HEK293 (cell line): ENCODE measurements around the gene RAB13.

Source experiments
- CTCF ChIA-PET: fragments of 350-600 bp; formaldehyde crosslinking; extraction: SDS; loops from one replicate; lab custom pipeline; 2021; ENCODE audit warnings: antibody characterized with exemption; lab: Yijun Ruan, JAX
- POLR2A ChIA-PET: fragments of 300-600 bp; formaldehyde crosslinking; extraction: SDS; loops from one replicate; lab custom pipeline; 2020; ENCODE audit warnings: antibody characterized with exemption, inconsistent platforms; lab: Yijun Ruan, JAX
- H3K27ac ChIP-seq: fragments of 200-500 bp; sonication (Bioruptor generic); 2 replicates; pipeline ENCODE4 v1.5.1; 2014; ENCODE audit warnings: low read depth, low read length, control low read depth, inconsistent platforms; ENCODE audit errors: extremely low read depth
- H3K36me3 ChIP-seq, 2 experiments: fragments of 200-500 bp in 1 of 2; sonication (Bioruptor generic) in 1 of 2; 1 replicate in 1 of 2; 2 replicates in 1 of 2; pipeline ENCODE4 v1.5.1; 2014 to 2017; ENCODE audit warnings: inconsistent platforms in 2 of 2, low read length in 2 of 2; ENCODE audit not compliant: control insufficient read depth in 2 of 2, insufficient read depth in 1 of 2
- H3K4me1 ChIP-seq: fragments of 200-500 bp; sonication (Bioruptor generic); 2 replicates; pipeline ENCODE4 v1.5.1; 2014; ENCODE audit warnings: mild to moderate bottlenecking, low read length, inconsistent platforms; ENCODE audit not compliant: control insufficient read depth, insufficient read depth
- H3K4me3 ChIP-seq: 2 replicates; pipeline ENCODE4 v1.5.1; 2011; ENCODE audit warnings: low read depth, mild to moderate bottlenecking, control low read depth, low read length, moderate library complexity
- H3K9me3 ChIP-seq: fragments of 200-500 bp; sonication (Bioruptor generic); 2 replicates; pipeline ENCODE4 v1.5.1; 2014; ENCODE audit warnings: low read depth, low read length, inconsistent platforms; ENCODE audit not compliant: control insufficient read depth, insufficient read depth
- GLIS1 ChIP-seq: fragments of 450-650 bp; formaldehyde crosslinking; IDR thresholded peaks from 2 replicates; pipeline ENCODE4 v1.5.1; 2016; ENCODE audit warnings: missing biosample characterization, missing genetic modification characterization
- HOXC10 ChIP-seq: sonication (generic); formaldehyde crosslinking; IDR thresholded peaks from 2 replicates; pipeline ENCODE4 v1.8.1; 2023; ENCODE audit warnings: mild to moderate bottlenecking, missing genetic modification reagents
- KLF1 ChIP-seq: fragments of 450-650 bp; formaldehyde crosslinking; IDR thresholded peaks from 2 replicates; pipeline ENCODE4 v1.5.1; 2016; ENCODE audit warnings: missing biosample characterization, missing genetic modification characterization
- KLF10 ChIP-seq: fragments of 450-650 bp; IDR thresholded peaks from 2 replicates; pipeline ENCODE4 v1.5.1; 2018; ENCODE audit warnings: missing biosample characterization, mild to moderate bottlenecking, missing genetic modification characterization
- KLF16 ChIP-seq: fragments of 450-650 bp; formaldehyde crosslinking; IDR thresholded peaks from 2 replicates; pipeline ENCODE4 v1.5.1; 2017; ENCODE audit warnings: missing biosample characterization, missing genetic modification characterization
- YY1 ChIP-seq: fragments of 450-650 bp; formaldehyde crosslinking; IDR thresholded peaks from 2 replicates; pipeline ENCODE4 v1.5.1; 2018; ENCODE audit warnings: missing biosample characterization, missing genetic modification characterization
- ZBTB8A ChIP-seq: fragments of 450-650 bp; formaldehyde crosslinking; IDR thresholded peaks from 2 replicates; pipeline ENCODE4 v1.5.1; 2016; ENCODE audit warnings: missing biosample characterization, missing genetic modification characterization
- ZEB2 ChIP-seq: fragments of 450-650 bp; formaldehyde crosslinking; IDR thresholded peaks from 2 replicates; pipeline ENCODE4 v1.5.1; 2016; ENCODE audit warnings: missing biosample characterization, missing genetic modification characterization
- ZFP41 ChIP-seq: fragments of 450-650 bp; formaldehyde crosslinking; IDR thresholded peaks from 2 replicates; pipeline ENCODE4 v1.5.1; 2016; ENCODE audit warnings: missing biosample characterization, missing genetic modification characterization, borderline replicate concordance
- ZFP69B ChIP-seq: fragments of 450-650 bp; formaldehyde crosslinking; IDR thresholded peaks from 2 replicates; pipeline ENCODE4 v1.5.1; 2016; ENCODE audit warnings: missing biosample characterization, missing genetic modification characterization
- ZNF184 ChIP-seq: fragments of 450-650 bp; IDR thresholded peaks from 2 replicates; pipeline ENCODE4 v1.5.1; 2018; ENCODE audit warnings: missing biosample characterization, mild to moderate bottlenecking, missing genetic modification characterization
- ZNF366 ChIP-seq: fragments of 450-650 bp; formaldehyde crosslinking; conservative IDR thresholded peaks from 2 replicates; pipeline ENCODE4 v1.5.1; 2016; ENCODE audit warnings: missing biosample characterization, missing genetic modification characterization
- ZNF585B ChIP-seq: fragments of 450-650 bp; formaldehyde crosslinking; IDR thresholded peaks from 2 replicates; pipeline ENCODE4 v1.5.1; 2016; ENCODE audit warnings: missing biosample characterization, missing genetic modification characterization
- ZNF747 ChIP-seq: fragments of 450-650 bp; formaldehyde crosslinking; IDR thresholded peaks from 2 replicates; pipeline ENCODE4 v1.5.1; 2016; ENCODE audit warnings: missing biosample characterization, missing genetic modification characterization
- ZNF76 ChIP-seq: fragments of 450-650 bp; formaldehyde crosslinking; IDR thresholded peaks from 2 replicates; pipeline ENCODE4; 2016; ENCODE audit warnings: low read depth, missing biosample characterization, missing genetic modification characterization, borderline replicate concordance
- ZSCAN30 ChIP-seq: fragments of 450-650 bp; IDR thresholded peaks from 2 replicates; pipeline ENCODE4 v1.5.1; 2018; ENCODE audit warnings: missing biosample characterization, mild to moderate bottlenecking, missing genetic modification characterization, moderate library complexity
- TF ChIP-seq, protein P1 (sequence below): fragments of 450-650 bp; formaldehyde crosslinking; IDR thresholded peaks from 2 replicates; pipeline ENCODE4 v1.5.1; 2016; ENCODE audit warnings: missing biosample characterization, missing genetic modification characterization
- TF ChIP-seq, protein P2 (sequence below): fragments of 450-650 bp; formaldehyde crosslinking; IDR thresholded peaks from 2 replicates; pipeline ENCODE4 v1.5.1; 2016; ENCODE audit warnings: missing biosample characterization, missing genetic modification characterization

The RAB13 gene

DNA sequence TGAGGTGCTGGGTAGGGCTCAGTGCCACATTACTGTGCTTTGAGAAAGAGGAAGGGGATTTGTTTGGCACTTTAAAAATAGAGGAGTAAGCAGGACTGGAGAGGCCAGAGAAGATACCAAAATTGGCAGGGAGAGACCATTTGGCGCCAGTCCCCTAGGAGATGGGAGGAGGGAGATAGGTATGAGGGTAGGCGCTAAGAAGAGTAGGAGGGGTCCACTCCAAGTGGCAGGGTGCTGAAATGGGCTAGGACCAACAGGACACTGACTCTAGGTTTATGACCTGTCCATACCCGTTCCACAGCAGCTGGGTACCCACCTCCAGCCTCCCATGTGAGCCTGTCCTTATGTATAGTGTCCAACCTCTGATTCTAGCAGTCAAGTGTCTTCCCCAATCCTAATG, 26.7 kb downstream of the RAB13 start:
- Histone ChIP-seq H3K9me3 (no peaks in the 10 kb centered on the region), H3K36me3 (peaks cover 0 to 43% of the 10 kb centered on the region in 2 experiments; a peak in 2 of 3 replicates), H3K4me3 (no peak overlapping the region), H3K27ac (peak overlapping the region; percentile 24), H3K4me1 (peaks cover 13% of the 10 kb centered on the region; the same call in 1 of the 2 replicates)
- ChIA-PET CTCF (interaction anchor here (0.7 to 1.2 kb wide), 3 partner anchors 13 to 1939 kb away, joined by 3 to 4 read pairs (median 3); partner anchors contain the start of genes DENND4B and RAB13), POLR2A (interaction anchor here (1.3 to 2.0 kb wide), 6 partner anchors 8 to 31 kb away, joined by 4 to 32 read pairs (median 13); partner anchors contain the start of genes CREB3L4, DENND4B, JTB and RPS27)
- no peak for TF ChIP-seq ZEB2 (tag by site-specific recombination)
- no peak for TF ChIP-seq ZNF184 (tag by site-specific recombination)
- peak; percentile 22; the same call in 1 of the 2 replicates for TF ChIP-seq ZFP69B
- TF ChIP-seq, protein P1, sequence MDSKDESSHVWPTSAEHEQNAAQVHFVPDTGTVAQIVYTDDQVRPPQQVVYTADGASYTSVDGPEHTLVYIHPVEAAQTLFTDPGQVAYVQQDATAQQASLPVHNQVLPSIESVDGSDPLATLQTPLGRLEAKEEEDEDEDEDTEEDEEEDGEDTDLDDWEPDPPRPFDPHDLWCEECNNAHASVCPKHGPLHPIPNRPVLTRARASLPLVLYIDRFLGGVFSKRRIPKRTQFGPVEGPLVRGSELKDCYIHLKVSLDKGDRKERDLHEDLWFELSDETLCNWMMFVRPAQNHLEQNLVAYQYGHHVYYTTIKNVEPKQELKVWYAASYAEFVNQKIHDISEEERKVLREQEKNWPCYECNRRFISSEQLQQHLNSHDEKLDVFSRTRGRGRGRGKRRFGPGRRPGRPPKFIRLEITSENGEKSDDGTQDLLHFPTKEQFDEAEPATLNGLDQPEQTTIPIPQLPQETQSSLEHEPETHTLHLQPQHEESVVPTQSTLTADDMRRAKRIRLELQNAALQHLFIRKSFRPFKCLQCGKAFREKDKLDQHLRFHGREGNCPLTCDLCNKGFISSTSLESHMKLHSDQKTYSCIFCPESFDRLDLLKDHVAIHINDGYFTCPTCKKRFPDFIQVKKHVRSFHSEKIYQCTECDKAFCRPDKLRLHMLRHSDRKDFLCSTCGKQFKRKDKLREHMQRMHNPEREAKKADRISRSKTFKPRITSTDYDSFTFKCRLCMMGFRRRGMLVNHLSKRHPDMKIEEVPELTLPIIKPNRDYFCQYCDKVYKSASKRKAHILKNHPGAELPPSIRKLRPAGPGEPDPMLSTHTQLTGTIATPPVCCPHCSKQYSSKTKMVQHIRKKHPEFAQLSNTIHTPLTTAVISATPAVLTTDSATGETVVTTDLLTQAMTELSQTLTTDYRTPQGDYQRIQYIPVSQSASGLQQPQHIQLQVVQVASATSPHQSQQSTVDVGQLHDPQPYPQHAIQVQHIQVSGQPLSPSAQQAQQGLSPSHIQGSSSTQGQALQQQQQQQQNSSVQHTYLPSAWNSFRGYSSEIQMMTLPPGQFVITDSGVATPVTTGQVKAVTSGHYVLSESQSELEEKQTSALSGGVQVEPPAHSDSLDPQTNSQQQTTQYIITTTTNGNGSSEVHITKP = peak; percentile 97

DNA sequence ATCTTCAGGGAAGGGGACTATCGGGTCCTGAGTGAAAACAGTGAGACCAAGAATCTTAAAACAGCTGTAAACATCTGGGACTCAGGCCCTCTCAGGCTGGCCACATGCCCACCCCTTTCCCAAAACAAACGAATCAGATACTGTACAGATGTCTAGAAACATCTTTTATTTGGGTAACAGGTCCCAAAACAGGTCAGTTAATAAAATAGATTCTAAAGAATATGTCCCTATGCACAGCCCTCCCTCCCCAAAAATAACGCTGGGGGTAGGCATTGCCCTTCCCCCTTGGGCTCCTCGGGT, 27.2 kb downstream of the RAB13 start:
- Histone ChIP-seq H3K4me1 (peaks cover 13% of the 10 kb centered on the region; the same call in 1 of the 2 replicates), H3K27ac (peak overlapping the region; percentile 24; the same call in 1 of the 2 replicates), H3K36me3 (peaks cover 0 to 48% of the 10 kb centered on the region in 2 experiments; a peak in 2 of 3 replicates), H3K4me3 (no peak overlapping the region), H3K9me3 (no peaks in the 10 kb centered on the region)
- ChIA-PET CTCF (interaction anchor here (0.7 to 1.3 kb wide), 4 partner anchors 12 to 1939 kb away, joined by 3 to 4 read pairs (median 3); partner anchors contain the start of genes DENND4B and RAB13), POLR2A (interaction anchor here (0.6 to 2.0 kb wide), 13 partner anchors 8 to 366 kb away, joined by 3 to 32 read pairs (median 5); partner anchors contain the start of genes ATP8B2, CREB3L4, DENND4B and JTB)
- TF ChIP-seq HOXC10 = no peak
- TF ChIP-seq KLF1 (tag by site-specific recombination) = no peak
- TF ChIP-seq ZNF184 (tag by site-specific recombination) = no peak
- TF ChIP-seq ZNF585B = no peak
- no peak for TF ChIP-seq YY1
- no peak; the same call in 1 of the 2 replicates for TF ChIP-seq ZNF366
- no peak for TF ChIP-seq ZBTB8A (tag by site-specific recombination)
- no peak for TF ChIP-seq GLIS1 (tag by site-specific recombination)
- TF ChIP-seq ZFP41 (tag by site-specific recombination) = no peak
- TF ChIP-seq ZSCAN30 (tag by site-specific recombination) = no peak
- no peak for TF ChIP-seq ZNF747 (tag by site-specific recombination)
- TF ChIP-seq KLF10 (tag by site-specific recombination) = no peak
- TF ChIP-seq, protein P2, sequence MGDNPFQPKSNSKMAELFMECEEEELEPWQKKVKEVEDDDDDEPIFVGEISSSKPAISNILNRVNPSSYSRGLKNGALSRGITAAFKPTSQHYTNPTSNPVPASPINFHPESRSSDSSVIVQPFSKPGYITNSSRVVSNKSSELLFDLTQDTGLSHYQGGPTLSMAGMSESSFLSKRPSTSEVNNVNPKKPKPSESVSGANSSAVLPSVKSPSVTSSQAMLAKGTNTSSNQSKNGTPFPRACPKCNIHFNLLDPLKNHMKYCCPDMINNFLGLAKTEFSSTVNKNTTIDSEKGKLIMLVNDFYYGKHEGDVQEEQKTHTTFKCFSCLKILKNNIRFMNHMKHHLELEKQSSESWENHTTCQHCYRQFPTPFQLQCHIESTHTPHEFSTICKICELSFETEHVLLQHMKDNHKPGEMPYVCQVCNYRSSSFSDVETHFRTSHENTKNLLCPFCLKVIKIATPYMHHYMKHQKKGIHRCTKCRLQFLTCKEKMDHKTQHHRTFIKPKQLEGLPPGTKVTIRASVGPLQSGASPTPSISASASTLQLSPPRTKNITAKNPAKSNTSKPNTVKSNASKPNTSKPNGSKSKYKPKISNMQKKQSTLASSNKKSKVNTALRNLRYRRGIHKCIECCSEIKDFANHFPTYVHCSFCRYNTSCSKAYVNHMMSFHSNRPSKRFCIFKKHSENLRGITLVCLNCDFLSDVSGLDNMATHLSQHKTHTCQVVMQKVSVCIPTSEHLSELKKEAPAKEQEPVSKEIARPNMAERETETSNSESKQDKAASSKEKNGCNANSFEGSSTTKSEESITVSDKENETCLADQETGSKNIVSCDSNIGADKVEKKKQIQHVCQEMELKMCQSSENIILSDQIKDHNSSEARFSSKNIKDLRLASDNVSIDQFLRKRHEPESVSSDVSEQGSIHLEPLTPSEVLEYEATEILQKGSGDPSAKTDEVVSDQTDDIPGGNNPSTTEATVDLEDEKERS (tag by site-specific recombination) = no peak
- no peak for TF ChIP-seq KLF16 (tag by site-specific recombination)
- no peak for TF ChIP-seq ZNF76
